Spleen (tissue), 7 donors: ENCODE data around the gene CASP6.

Experiments
- POLR2A ChIP-seq, 3 donors: fragments of 450-650 bp; IDR thresholded peaks; one replicate each; pipeline ENCODE4 v1.5.1; 2017; ENCODE audit warnings: antibody characterized with exemption in 3 of 3, mild to moderate bottlenecking in 1 of 3
- TF ChIP-seq, protein P1 (sequence below), 11 experiments: fragments of 200-600 bp in 7 of 11; fragments of 450-650 bp in 4 of 11; sonication (generic) in 4 of 11; IDR thresholded peaks in 8 of 11; conservative IDR thresholded peaks in 3 of 11; 1 replicate in 7 of 11; 2 replicates in 4 of 11; pipeline versions ENCODE4 v1.4.0 to v1.8.0; 2016 to 2021; ENCODE audit warnings: antibody characterized with exemption in 11 of 11, inconsistent platforms in 4 of 11, mild to moderate bottlenecking in 1 of 11
- donor health status: DM: no; HTN: no; CAD: no; lungs with moderate emphysema.
- donor health status: DM: no; HTN: no; CAD: no.
- donor health status: DM: no; HTN: no; CAD: no.

DNA sequence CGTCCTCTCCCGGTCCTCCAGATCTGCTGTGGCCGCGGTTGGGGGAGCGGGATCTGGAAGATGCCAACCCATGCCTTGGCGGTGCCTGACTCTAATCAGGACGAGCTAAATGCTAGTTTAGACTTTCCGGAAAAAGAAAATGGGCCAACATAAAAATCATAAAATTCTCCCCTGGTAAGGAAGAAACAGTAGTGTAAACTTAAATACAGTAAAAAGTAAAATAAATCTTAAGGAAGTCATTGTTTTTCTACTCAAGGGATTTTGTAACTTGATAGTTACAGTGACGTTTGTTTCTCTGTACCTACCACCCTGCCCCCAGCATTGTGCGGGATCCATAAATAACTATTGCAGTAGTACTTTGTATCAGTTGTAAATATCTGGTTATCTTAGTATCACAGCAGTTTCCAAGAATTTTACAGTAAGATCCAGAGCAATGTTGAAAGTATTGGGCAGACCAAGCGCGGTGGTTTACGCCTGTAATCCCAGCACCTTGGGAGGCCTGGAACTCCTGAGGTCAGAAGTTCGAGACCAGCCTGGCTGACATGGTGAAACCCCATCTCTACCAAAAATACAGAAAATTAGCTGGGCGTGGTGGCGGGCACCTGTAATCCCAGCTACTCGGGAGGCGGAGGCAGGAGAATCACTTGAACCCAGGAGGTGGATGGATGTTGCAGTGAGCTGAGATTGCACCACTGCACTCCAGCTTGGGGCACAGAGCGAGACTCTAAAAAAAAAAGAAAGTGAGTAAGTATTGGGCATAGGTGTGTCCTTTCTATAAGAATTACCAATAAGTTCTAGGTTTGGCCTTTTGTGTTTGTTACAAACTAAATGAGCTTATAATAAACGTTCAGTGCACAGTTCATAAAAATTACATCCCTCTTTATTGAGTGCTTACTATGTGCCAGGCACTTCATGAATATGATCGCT lies 27.6 kb upstream of the CASP6 start:
- no peak for TF ChIP-seq POLR2A (IDR thresholded peaks at IDR 0.05)
- TF ChIP-seq, protein P1, sequence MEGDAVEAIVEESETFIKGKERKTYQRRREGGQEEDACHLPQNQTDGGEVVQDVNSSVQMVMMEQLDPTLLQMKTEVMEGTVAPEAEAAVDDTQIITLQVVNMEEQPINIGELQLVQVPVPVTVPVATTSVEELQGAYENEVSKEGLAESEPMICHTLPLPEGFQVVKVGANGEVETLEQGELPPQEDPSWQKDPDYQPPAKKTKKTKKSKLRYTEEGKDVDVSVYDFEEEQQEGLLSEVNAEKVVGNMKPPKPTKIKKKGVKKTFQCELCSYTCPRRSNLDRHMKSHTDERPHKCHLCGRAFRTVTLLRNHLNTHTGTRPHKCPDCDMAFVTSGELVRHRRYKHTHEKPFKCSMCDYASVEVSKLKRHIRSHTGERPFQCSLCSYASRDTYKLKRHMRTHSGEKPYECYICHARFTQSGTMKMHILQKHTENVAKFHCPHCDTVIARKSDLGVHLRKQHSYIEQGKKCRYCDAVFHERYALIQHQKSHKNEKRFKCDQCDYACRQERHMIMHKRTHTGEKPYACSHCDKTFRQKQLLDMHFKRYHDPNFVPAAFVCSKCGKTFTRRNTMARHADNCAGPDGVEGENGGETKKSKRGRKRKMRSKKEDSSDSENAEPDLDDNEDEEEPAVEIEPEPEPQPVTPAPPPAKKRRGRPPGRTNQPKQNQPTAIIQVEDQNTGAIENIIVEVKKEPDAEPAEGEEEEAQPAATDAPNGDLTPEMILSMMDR (IDR thresholded peaks at IDR 0.05 in 8 of 11, conservative IDR thresholded peaks at IDR 0.05 in 3 of 11), result no peak
